HepG2 (cell line): Measurements from ENCODE around the gene IQCN. TPM values are rescaled to one million over a fixed set of nuclear protein-coding genes. Genes with fewer than 3 reads are reported as not detected.

Source experiments
- ATAC-seq: fragments of 200-7000 bp; cut with Tn5 transposase; 3 replicates; pipeline ENCODE4 v1.9.1; 2020; ENCODE audit warnings: mild to moderate bottlenecking, moderate library complexity
- BruUV-seq: library from RNA; stranded (reverse); fragments of 400-500 nt; replicated peaks from 2 replicates; lab custom pipeline; 2021; lab: Mats Ljungman, UMichigan
- CTCF ChIA-PET: fragments of 300-600 bp; formaldehyde crosslinking; extraction: SDS; loops from one replicate; lab custom pipeline; 2021; ENCODE audit warnings: low total read pairs, inconsistent platforms, low intra/inter-chr PET ratio; lab: Yijun Ruan, JAX
- POLR2A ChIA-PET: fragments of 350-600 bp; sonication (Branson Sonifier 250); formaldehyde crosslinking; loops from one replicate; lab custom pipeline; 2020; ENCODE audit warnings: antibody characterized with exemption, inconsistent platforms; lab: Yijun Ruan, JAX
- DNase-seq: peaks from one replicate; pipeline ENCODE4 v3.0.0-alpha.2; 2015; ENCODE audit warnings: low spot score
- FAIRE-seq: peaks from 3 replicates; lab custom pipeline; 2011; peaks lifted over from hg19 to GRCh38; lab: Jason Lieb, UNC
- H2AFZ ChIP-seq: one replicate; pipeline ENCODE4 v1.6.1; 2011; ENCODE audit warnings: low read length, inconsistent platforms
- H3K27ac ChIP-seq: fragments of 300-600 bp; 3 replicates; pipeline ENCODE4 v1.8.0; 2011; ENCODE audit warnings: mixed run types, mild to moderate bottlenecking, mixed read lengths, low read length, inconsistent platforms; ENCODE audit not compliant: insufficient read depth; ENCODE audit errors: extremely low read length
- H3K27me3 ChIP-seq, 2 experiments: fragments of 200-600 bp in 1 of 2; 2 replicates in 1 of 2; 3 replicates in 1 of 2; pipeline versions ENCODE4 v1.6.0 to v1.8.0; 2011; ENCODE audit warnings: low read length in 2 of 2, mild to moderate bottlenecking in 2 of 2, moderate library complexity in 2 of 2, inconsistent platforms in 1 of 2; ENCODE audit not compliant: insufficient read depth in 2 of 2, control insufficient read depth in 1 of 2
- H3K36me3 ChIP-seq, 2 experiments: fragments of 200-600 bp in 1 of 2; replicated peaks in 1 of 2; 2 replicates in 1 of 2; 3 replicates in 1 of 2; pipeline versions ENCODE4 v1.5.1 to v1.8.0; 2011; ENCODE audit warnings: low read length in 2 of 2, inconsistent platforms in 1 of 2; ENCODE audit not compliant: insufficient read depth in 2 of 2, control insufficient read depth in 1 of 2
- H3K4me1 ChIP-seq: 2 replicates; pipeline ENCODE4 v1.5.1; 2012; ENCODE audit warnings: low read length, inconsistent platforms; ENCODE audit not compliant: insufficient read depth
- H3K4me2 ChIP-seq: 2 replicates; pipeline ENCODE4 v1.6.0; 2011; ENCODE audit warnings: low read depth, low read length, inconsistent platforms
- H3K4me3 ChIP-seq, 3 experiments: fragments of 200-600 bp in 1 of 3; sonication (generic), shearing (Covaris generic) in 1 of 3; replicated peaks in 1 of 3; 2 replicates each; pipeline ENCODE4 v1.5.1; 2011 to 2016; ENCODE audit warnings: low read length in 3 of 3, inconsistent platforms in 2 of 3, low read depth in 2 of 3, mild to moderate bottlenecking in 2 of 3, control low read depth in 1 of 3, mixed read lengths in 1 of 3; ENCODE audit not compliant: insufficient read depth in 1 of 3
- H3K79me2 ChIP-seq: one replicate; pipeline ENCODE4 v1.6.1; 2011; ENCODE audit warnings: low read length, inconsistent platforms; ENCODE audit not compliant: insufficient read depth
- H3K9ac ChIP-seq: 2 replicates; pipeline ENCODE4 v1.6.0; 2011; ENCODE audit warnings: mild to moderate bottlenecking, low read depth, low read length, inconsistent platforms; ENCODE audit not compliant: insufficient read depth
- H3K9me3 ChIP-seq: 2 replicates; pipeline ENCODE4 v1.5.1; 2012; ENCODE audit warnings: mild to moderate bottlenecking, low read length
- H4K20me1 ChIP-seq: 2 replicates; pipeline ENCODE4 v1.6.0; 2011; ENCODE audit warnings: inconsistent platforms, mild to moderate bottlenecking, low read length, moderate library complexity; ENCODE audit not compliant: insufficient read depth
- ETV5 ChIP-seq: IDR thresholded peaks from 2 replicates; pipeline ENCODE4 v1.6.1; 2018; ENCODE audit warnings: missing biosample characterization, missing genetic modification reagents, inconsistent platforms, borderline replicate concordance
- JUN ChIP-seq: sonication (generic); formaldehyde crosslinking; IDR thresholded peaks from 2 replicates; pipeline ENCODE4 v1.4.0; 2020; ENCODE audit warnings: mild to moderate bottlenecking, missing genetic modification reagents
- RBFOX2 ChIP-seq: fragments of 200-400 bp; formaldehyde crosslinking; IDR thresholded peaks from 2 replicates; pipeline ENCODE4 v1.6.1; 2017; ENCODE audit warnings: low read depth, mild to moderate bottlenecking, low read length
- TCF7L2 ChIP-seq: IDR thresholded peaks from 2 replicates; pipeline ENCODE4 v1.6.1; 2011; ENCODE audit warnings: mild to moderate bottlenecking, low read depth, low read length, moderate library complexity
- ZBTB33 ChIP-seq: sonication (generic); formaldehyde crosslinking; IDR thresholded peaks from 2 replicates; pipeline ENCODE4 v1.4.0; 2020; ENCODE audit warnings: missing genetic modification reagents
- WGBS: methylation state at CpG from one replicate; pipeline ENCODE4 v1.1.6; 2017; ENCODE audit warnings: low lambda C conversion rate; 5-methylcytosine and 5-hydroxymethylcytosine counted together
- in situ Hi-C: cut with HindIII; loops from 2 replicates; pipeline ENCODE4 v1.10.0; 2017; ENCODE audit warnings: low pct_unique_long_range_greater_than_20kb; ENCODE audit not compliant: extremely low pct_ligation_motif_present
- intact Hi-C: fragments of 100-400 bp; cut with micrococcal nuclease; formaldehyde crosslinking; loops from one replicate; pipeline ENCODE4 v1.10.0; 2022; ENCODE audit not compliant: unreplicated experiment
- polyA plus RNA-seq, 8 experiments: library from polyadenylated mRNA; depleted of rRNA in 3 of 8; stranded (reverse) in 7 of 8; unstranded in 1 of 8; fragments of >200 nt; fragmentation: Illumina TruSeq in 4 of 8; extraction: Trizol in 4 of 8; gene quantifications; 2 replicates each; pipeline versions ENCODE4 v1.2.1 to v1.2.3, GENCODE V29; 2011 to 2016; ENCODE audit warnings: low read depth in 4 of 8, missing spikeins in 1 of 8, mixed read lengths in 1 of 8; ENCODE audit not compliant: insufficient read depth in 1 of 8
- total RNA-seq, 5 experiments: library from RNA; depleted of rRNA; stranded (reverse); fragments of >200 nt; fragmentation: Illumina TruSeq; extraction: Trizol; gene quantifications; 2 replicates each; pipeline ENCODE4 v1.2.3, GENCODE V29; 2016; ENCODE audit warnings: low read depth in 1 of 5
- TF ChIP-seq, protein P1 (sequence below): sonication (generic); formaldehyde crosslinking; IDR thresholded peaks from 2 replicates; pipeline ENCODE4 v1.4.0; 2020; ENCODE audit warnings: mild to moderate bottlenecking, missing genetic modification reagents
- TF ChIP-seq, protein P2 (sequence below): sonication (generic); formaldehyde crosslinking; IDR thresholded peaks from 2 replicates; pipeline ENCODE4 v1.5.0; 2020; ENCODE audit warnings: mild to moderate bottlenecking, low read depth, missing genetic modification reagents, borderline replicate concordance

Gene IQCN
- total and polyA plus RNA-seq, 2 of the 13 experiments (the other 11 are each of a cell fraction or from before 2014, with no cell fraction given) = 0.04 to 0.18 TPM

DNA sequence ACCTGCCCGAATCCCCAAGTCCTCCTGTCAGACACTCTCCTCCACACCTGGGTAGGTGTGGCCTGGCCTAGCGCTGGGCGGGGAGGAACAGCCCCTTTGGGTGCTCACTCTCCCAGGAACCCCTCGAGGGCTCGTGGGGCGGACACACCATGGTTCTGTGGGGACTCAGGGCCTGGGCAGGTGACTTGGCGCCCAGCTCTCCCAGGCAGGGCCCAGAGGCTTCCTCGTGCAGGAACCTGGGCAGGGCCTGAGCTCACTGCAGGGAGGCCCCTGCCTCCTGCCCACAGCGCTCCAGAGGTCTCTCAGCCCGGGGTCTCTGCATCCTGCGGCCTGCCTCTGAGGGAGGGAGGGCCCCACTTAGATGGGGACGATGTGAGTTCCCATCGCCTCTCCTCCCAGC lies 36.7 kb upstream of the IQCN start:
- Histone ChIP-seq H2AFZ (no peak overlapping the region), H3K27me3 (no peaks in the 10 kb centered on the region), H3K9me3 (no peaks in the 10 kb centered on the region), H3K36me3 (peaks cover 6 to 29% of the 10 kb centered on the region in 2 experiments; a peak in 4 of 5 replicates), H3K4me1 (peaks cover 78% of the 10 kb centered on the region), H3K4me3 (no peak overlapping the region), H3K79me2 (no peaks in the 10 kb centered on the region), H3K27ac (peak overlapping the region; percentile 30), H3K4me2 (no peak overlapping the region), H3K9ac (no peak overlapping the region), H4K20me1 (no peaks in the 10 kb centered on the region)
- in situ Hi-C loops = no loop called here
- intact Hi-C loops = no loop called here
- ATAC-seq (no peak), FAIRE-seq (no peak), DNase-seq (no peak)
- ChIA-PET POLR2A (no interaction called here), CTCF (no interaction called here)
- no TSS peak for BruUV-seq
- 95% methylated on average over 7 of the region's 13 CpGs for WGBS
- TF ChIP-seq JUN (CRISPR knock-in tag) (no peak), ZBTB33 (CRISPR knock-in tag) (no peak), ETV5 (no peak), RBFOX2 (0 out of 2 replicates have a peak, but pooled peaks have one; percentile 36), TCF7L2 (no peak)
- TF ChIP-seq, protein P1, sequence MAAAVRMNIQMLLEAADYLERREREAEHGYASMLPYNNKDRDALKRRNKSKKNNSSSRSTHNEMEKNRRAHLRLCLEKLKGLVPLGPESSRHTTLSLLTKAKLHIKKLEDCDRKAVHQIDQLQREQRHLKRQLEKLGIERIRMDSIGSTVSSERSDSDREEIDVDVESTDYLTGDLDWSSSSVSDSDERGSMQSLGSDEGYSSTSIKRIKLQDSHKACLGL (CRISPR knock-in tag) = 0 out of 2 replicates have a peak, but pooled peaks have one; percentile 36
- TF ChIP-seq, protein P2, sequence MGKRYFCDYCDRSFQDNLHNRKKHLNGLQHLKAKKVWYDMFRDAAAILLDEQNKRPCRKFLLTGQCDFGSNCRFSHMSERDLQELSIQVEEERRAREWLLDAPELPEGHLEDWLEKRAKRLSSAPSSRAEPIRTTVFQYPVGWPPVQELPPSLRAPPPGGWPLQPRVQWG (CRISPR knock-in tag) = no peak
